Left lung (tissue), 10 donors: Measurements from ENCODE around the gene MICALL2. TPM values are rescaled to one million over a fixed set of nuclear protein-coding genes. Genes with fewer than 3 reads are reported as not detected.
A peak's percentile ranks its signal among the peaks of the same experiment; 100 is the strongest.

Experiments
- ATAC-seq: fragments of 200-7000 bp; cut with Tn5 transposase; one replicate; pipeline ENCODE4 v1.9.1; 2020; ENCODE audit warnings: moderate library complexity
- DNase-seq, 4 donors: peaks; one replicate each; pipeline ENCODE4 v3.0.0-alpha.2; 2013 to 2020
- H3K27ac ChIP-seq, 2 donors: fragments of 200-600 bp; sonication (generic) in 1 of 2; one replicate each; pipeline versions ENCODE4 v1.5.0 to v1.8.0; 2020 to 2021
- H3K27me3 ChIP-seq, 2 donors: fragments of 200-600 bp; sonication (generic) in 1 of 2; one replicate each; pipeline versions ENCODE4 v1.5.0 to v1.8.0; 2020 to 2021
- H3K36me3 ChIP-seq, 2 donors: fragments of 200-600 bp; sonication (generic) in 1 of 2; one replicate each; pipeline versions ENCODE4 v1.5.0 to v1.8.0; 2020 to 2021
- H3K4me1 ChIP-seq, 2 donors: fragments of 200-600 bp; one replicate each; pipeline ENCODE4 v1.8.0; 2021
- H3K4me3 ChIP-seq, 2 donors: fragments of 200-600 bp; sonication (generic) in 1 of 2; one replicate each; pipeline versions ENCODE4 v1.5.0 to v1.8.0; 2020 to 2021; ENCODE audit warnings: mild to moderate bottlenecking in 1 of 2
- H3K9me3 ChIP-seq, 2 donors: fragments of 200-600 bp; sonication (generic) in 1 of 2; one replicate each; pipeline versions ENCODE4 v1.5.0 to v1.8.0; 2020 to 2021
- intact Hi-C, 2 donors: fragments of 100-400 bp; cut with DNase I; formaldehyde crosslinking; loops; one replicate each; pipeline versions ENCODE4 v1.11.2 to v1.14.2; 2022
- polyA plus RNA-seq, 6 donors: library from polyadenylated mRNA; unstranded; fragments of 120-200 nt; gene quantifications; one replicate each; pipeline ENCODE4 v1.2.1, GENCODE V29; 2013; ENCODE audit not compliant: insufficient read length in 6 of 6
- total RNA-seq, 2 donors: library from RNA; stranded (reverse); fragmentation: NEBNext Ultra II Directional; extraction: Animal tissue kit (Norgen Biotek cat#: 25700); gene quantifications; one replicate each; pipeline ENCODE4 v1.2.1, GENCODE V29; 2021
- TF ChIP-seq, protein P1 (sequence below), 2 donors: fragments of 200-600 bp; sonication (generic) in 1 of 2; IDR thresholded peaks; one replicate each; pipeline versions ENCODE4 v1.5.0 to v1.8.0; 2021; ENCODE audit warnings: antibody characterized with exemption in 2 of 2
- donor health status: DM: no; HTN: yes; CAD: no.
- donor health status: DM: no; HTN: no; CAD: no.

The MICALL2 gene
- total and polyA plus RNA-seq, 8 donors: 7.9 to 40.1 (median 14.8) TPM

DNA sequence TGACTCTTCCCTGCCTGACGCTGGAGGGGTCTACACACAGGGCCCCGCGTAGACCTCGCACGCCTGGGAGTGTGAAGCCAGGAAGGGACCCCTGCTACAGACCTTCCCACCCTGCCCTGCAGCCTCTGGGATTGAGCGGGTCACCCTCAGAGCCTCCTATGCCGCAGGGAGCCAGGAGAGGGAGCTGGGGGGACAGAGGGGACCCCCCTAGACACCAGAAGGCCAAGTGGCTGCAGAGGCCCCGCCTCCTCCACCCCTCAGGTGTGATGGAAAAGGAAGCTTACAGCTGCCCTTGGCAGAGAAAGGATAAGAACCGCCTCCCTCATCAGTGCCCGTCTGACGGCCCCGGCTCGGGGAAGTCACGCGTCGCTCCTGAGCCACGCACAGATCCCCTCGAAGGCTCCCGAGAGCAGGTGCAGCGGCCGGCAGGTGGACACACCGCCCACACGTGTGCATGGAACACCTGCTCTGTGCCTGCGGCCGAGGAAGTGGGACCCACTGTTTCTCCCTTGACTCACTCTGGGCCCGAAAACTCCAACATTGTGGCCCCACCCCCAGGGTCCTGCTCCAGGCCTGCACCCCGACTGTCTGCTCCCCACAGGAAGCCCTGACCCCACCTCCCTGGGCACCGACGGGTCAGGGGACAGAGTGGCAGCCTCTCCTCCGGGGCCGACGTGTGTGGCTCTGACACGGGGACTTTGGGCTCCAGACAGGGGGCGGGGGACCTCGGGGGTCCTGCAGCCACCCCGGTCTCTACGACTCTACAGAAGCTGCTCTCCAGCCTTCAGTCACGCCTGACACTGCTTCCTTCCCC, 73.3 kb downstream of the MICALL2 start:
- no peaks in the 10 kb centered on the region for H3K4me1 ChIP-seq
- TF ChIP-seq, protein P1, sequence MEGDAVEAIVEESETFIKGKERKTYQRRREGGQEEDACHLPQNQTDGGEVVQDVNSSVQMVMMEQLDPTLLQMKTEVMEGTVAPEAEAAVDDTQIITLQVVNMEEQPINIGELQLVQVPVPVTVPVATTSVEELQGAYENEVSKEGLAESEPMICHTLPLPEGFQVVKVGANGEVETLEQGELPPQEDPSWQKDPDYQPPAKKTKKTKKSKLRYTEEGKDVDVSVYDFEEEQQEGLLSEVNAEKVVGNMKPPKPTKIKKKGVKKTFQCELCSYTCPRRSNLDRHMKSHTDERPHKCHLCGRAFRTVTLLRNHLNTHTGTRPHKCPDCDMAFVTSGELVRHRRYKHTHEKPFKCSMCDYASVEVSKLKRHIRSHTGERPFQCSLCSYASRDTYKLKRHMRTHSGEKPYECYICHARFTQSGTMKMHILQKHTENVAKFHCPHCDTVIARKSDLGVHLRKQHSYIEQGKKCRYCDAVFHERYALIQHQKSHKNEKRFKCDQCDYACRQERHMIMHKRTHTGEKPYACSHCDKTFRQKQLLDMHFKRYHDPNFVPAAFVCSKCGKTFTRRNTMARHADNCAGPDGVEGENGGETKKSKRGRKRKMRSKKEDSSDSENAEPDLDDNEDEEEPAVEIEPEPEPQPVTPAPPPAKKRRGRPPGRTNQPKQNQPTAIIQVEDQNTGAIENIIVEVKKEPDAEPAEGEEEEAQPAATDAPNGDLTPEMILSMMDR (IDR thresholded peaks at IDR 0.05): no peak
- H3K4me3 ChIP-seq: no peak overlapping the region
- H3K27me3 ChIP-seq: peaks cover 14 to 98% of the 10 kb centered on the region in 2 donors
- intact Hi-C loops: no loop called here
- no peak overlapping the region for H3K27ac ChIP-seq
- no peaks in the 10 kb centered on the region for H3K36me3 ChIP-seq
- DNase-seq: no peak
- H3K9me3 ChIP-seq: no peaks in the 10 kb centered on the region
- no peak for ATAC-seq

DNA sequence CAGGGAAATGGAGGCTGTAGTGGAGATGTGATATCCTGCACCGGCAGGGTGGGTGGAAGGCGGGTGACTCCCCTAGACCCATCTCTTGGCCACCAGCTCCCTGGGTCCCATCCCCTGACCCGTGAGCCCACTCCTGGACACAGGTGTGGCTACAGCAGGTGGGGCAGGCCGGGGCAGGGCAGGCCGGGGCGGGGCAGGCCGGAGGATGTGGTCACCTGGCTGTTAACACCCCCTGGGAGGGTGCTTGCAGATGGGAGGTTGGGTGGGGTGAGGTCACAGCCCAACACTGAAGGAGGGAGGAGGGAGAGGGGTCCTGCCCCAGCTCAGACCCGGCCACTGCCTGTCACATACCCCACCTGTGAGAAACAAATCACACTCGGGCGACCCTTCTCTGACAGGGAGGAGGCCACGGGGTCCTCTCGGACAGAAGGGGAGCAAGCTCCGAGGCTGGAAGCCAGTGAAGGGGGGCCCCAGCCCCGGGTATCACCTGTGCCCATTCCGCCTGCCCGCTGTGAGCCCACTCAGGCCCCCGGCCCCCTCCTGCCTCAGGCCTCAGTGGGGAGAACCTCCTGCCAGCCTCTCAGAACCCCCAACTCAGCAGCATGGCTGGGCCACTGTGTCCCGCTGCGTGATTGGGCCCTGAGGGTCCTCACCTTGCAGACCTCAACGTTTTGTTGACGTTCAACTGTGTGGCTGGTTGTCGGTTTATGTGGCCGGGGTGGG, 74.0 kb downstream of the MICALL2 start:
- Histone ChIP-seq H3K36me3 (no peaks in the 10 kb centered on the region), H3K27me3 (peaks cover 14 to 98% of the 10 kb centered on the region in 2 donors), H3K27ac (no peak overlapping the region), H3K9me3 (no peaks in the 10 kb centered on the region), H3K4me1 (no peaks in the 10 kb centered on the region), H3K4me3 (no peak overlapping the region)
- intact Hi-C loops: no loop called here
- DNase-seq (peak in 1 of 4 donors; percentile 75), ATAC-seq (no peak)
- TF ChIP-seq, protein P1 (IDR thresholded peaks at IDR 0.05): no peak

Other genes with a start within 250 kb of the MICALL2 start
- gene UNCX, start 226.6 kb downstream of the MICALL2 start, total RNA-seq: not detected
- under 1 TPM in 1 of 6 donors, not detected in 5; 0.10 TPM for gene UNCX, start 226.6 kb downstream of the MICALL2 start, polyA plus RNA-seq
- 10 to 100 TPM; 70.1 to 80.9 TPM for gene INTS1, start 44.9 kb upstream of the MICALL2 start, total RNA-seq
- 10 to 100 TPM; 51.3 to 66.2 (median 60.6) TPM for gene INTS1, start 44.9 kb upstream of the MICALL2 start, polyA plus RNA-seq
- 10 to 100 TPM; 36.8 to 49.7 TPM for gene MAFK, start 71.2 kb upstream of the MICALL2 start, total RNA-seq
- gene MAFK, start 71.2 kb upstream of the MICALL2 start, polyA plus RNA-seq: 1 to 10 TPM; 3.5 to 7.2 (median 5.4) TPM
- gene TMEM184A, start 96.7 kb upstream of the MICALL2 start, total RNA-seq: 1 to 10 TPM; 7.9 to 9.7 TPM
- gene TMEM184A, start 96.7 kb upstream of the MICALL2 start, polyA plus RNA-seq: 1 to 10 TPM in 5 of 6 donors, under 1 TPM in 1; 1.00 to 3.2 (median 2.3) TPM
- gene PSMG3, start 110.6 kb upstream of the MICALL2 start, total RNA-seq: 10 to 100 TPM; 22.4 to 25.3 TPM
- gene PSMG3, start 110.6 kb upstream of the MICALL2 start, polyA plus RNA-seq: 10 to 100 TPM; 19.8 to 31.2 (median 25.2) TPM
- 1 to 10 TPM; 1.5 to 1.6 TPM for gene ELFN1, start 210.8 kb upstream of the MICALL2 start, total RNA-seq
- gene ELFN1, start 210.8 kb upstream of the MICALL2 start, polyA plus RNA-seq: 1 to 10 TPM; 1.9 to 4.0 (median 3.3) TPM